HG03558 (cell line): ENCODE data around the gene COL4A2.

ENCODE experiments used
- ATAC-seq: cut with Tn5 transposase; IDR thresholded peaks from one replicate; pipeline ENCODE4 v1.9.1; 2021; ENCODE audit warnings: moderate number of reproducible peaks; ENCODE audit not compliant: unreplicated experiment; ENCODE audit errors: extremely low read depth

The COL4A2 gene

DNA sequence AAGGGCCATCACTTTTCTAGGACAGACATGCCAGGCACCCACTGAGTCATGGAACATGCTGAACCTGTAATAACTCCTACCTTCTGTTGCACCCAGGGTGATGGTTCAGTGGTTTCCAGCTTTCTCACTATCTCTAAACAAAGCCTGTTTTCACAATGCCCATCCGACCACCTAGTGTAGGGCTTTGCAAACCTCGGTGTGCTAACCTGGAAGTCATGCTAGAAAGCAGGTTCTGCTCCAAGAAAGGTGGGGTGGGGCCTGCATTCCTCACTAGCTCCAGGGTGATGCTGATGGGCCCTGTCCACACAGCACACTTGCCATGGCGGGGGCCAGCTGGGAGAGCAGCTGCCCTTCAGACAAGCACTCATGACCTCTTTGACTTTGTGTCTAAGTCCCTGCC lies 43.4 kb downstream of the COL4A2 start:
- no peak for ATAC-seq

DNA sequence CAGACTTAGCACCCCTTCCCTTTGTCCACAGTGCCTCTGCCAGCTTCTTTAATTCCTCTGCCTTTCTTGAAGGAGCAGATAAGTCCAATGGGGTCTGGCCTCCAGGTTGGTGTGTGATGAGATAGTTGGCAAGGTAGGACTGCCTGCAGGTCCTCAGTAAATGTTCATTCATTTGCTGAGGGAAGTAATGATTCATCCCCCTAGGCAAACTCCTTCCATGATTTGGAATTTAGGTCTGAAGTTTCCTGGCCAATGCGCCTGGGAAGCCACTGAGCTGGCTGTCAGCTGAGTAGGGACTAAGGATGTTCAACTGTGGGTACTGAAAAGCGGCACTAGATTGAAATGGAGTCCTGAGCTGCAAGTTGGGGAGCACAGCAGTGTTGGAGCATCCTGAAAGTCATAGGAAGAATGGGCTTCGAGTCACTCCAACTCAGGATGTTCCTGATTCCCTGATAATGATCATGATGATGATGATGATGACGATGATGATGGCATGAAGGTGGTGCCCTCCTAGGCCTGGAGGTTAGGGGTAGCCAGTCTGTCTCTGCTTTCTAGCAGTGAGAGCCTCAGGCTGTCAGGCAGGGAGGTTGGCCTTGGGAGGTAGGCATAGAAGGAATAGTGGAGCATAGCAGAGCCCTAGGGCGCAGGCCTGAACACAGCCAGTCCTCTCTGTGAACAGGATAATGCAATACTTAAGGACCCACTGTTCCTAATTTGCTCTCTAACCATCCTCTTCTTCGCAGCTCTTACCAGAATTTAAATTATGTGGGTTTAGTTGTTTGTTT lies 44.7 kb downstream of the COL4A2 start:
- no peak for ATAC-seq

DNA sequence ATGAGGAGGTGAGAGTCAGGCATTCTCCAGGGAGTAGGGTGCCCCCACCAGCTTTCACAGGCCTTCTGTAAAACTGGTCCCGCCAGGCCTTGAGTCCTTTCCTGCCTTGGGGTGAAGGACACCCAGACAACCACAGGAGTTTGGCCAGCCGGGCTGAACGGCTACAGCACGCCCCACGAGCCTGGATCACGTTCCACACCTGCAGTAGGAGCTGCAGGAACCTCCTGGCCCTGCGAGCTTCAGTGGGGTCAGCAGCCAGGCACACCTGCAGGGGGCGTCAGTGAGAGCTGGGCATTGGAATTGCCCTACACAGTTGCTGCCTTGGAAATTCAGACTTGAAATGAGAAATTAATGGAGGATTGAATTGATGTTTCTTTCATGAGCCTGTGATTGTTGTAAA lies 45.7 kb downstream of the COL4A2 start:
- ATAC-seq: no peak

DNA sequence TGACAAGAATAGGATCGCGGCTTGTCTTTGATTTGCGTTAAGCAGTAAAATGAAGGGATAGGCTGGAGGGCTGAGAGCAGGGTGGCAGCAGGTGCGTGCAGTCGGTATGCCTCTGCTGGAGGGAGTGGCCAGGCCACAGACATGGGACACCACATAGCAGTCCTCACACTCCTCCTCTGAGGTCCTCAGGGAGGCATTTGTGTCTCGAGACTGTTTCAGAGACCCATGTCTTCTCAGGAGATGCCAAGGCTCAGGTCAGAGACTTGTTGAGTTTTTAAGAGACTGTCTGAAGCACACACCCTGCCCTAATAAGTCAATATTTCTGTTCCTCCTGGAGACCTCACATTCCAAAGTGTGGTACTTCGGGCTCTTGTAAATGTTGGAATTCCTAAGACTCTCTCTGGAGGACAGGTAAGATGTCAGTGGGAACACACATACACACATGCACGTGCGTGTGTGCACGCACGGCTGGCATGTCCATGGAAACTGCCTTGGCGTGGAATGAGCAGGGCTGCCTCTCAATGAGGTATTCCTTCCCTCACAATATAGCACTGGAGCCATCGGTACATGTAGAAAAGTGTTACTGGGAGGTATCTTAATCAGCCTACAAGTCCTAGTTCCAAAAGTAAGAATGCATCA lies 46.4 kb downstream of the COL4A2 start:
- no peak for ATAC-seq

DNA sequence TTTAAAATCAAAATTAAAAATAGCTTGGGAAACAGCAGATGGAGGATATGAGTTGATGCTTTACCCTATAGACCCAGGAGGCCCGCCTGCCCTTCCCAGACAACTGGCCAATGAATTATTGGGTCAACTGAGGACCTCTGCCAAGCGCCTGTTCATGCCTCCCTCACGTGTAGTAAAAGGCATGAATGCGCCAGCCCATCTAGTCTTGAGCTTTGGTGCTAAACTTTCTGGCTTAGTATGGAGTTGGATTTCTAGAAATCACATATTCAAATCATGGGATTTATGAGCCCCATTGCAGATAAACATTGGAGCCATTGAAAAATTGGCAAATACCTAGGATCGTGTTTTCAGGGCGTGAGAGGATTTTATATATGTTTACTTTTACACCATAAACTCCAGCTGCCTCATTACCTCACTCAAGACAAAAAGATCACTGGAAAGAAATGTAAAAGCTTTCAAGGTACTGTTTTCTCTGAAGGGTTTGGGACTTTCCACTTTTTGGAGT lies 47.1 kb downstream of the COL4A2 start:
- ATAC-seq: no peak

DNA sequence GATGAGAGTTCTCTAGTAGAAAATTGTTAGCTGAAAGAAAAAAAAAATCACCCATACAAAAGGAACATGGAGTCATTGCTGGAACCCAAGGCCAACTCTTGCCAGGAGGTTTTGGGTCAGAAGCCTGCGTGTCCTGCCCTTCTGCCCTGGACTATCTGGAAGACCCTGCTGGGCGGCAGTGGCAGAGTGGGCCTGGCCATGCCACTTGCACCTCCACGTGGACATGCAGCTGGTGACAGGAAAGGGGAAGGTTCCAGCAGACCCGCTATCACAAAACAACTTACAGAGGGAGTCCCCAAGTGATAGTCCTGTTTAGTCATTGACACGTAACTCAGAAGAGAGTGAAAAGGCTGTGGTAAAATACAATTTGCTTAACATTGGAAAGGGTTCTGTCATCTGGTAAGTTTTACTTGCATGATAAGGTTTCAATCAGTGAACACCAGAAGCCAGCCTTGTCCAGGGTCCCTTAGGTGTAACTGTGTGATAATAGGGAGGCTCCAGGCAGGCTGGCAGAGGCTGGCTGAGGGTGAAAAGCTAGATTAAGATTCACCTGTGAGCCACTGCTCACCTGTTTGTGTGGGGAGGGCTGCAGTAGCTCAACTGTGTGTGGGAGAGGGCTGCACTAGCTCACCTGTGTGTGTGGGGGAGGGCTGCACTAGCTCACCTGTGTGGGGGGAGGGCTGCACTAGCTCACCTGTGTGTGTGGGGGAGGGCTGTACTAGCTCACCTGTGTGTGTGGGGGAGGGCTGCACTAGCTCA lies 47.8 kb downstream of the COL4A2 start:
- ATAC-seq: no peak

DNA sequence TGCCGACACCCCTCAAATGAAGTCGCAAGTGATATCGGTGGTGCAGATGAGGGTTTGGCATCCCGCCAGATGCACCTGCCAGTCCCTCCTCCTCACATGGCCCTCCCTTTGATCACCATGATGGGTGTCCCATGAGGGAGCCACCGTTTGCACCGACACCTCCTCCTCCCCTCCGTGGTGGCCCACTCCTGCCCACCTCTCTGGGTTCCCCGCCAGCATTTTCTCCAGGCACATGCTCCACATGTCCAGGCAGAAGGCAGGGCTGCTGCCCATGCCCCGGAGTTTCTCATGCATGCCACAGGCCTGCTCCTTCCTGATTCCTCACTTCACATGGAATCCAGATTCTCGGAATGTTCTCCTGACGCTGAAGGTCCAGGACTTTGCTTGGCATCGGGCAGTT lies 49.3 kb downstream of the COL4A2 start:
- no peak for ATAC-seq

DNA sequence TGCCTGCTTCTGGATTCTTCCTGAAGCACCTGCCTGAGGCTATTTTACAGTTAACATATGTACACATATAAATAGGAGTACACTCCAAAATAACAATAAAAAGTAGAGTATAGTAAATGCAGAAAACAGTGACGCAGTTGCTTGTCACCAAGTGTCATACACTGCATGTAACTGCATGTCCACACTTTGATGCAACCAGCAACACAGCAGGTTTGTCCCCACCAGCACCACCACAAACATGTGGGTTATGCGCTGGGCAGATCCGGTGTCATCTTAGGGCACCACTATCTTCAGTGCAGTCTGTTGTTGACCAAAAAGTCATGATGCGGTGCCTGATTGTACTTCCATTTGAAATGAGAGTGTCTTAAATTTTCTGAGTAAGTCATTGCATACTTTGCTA lies 51.3 kb downstream of the COL4A2 start:
- no peak for ATAC-seq

DNA sequence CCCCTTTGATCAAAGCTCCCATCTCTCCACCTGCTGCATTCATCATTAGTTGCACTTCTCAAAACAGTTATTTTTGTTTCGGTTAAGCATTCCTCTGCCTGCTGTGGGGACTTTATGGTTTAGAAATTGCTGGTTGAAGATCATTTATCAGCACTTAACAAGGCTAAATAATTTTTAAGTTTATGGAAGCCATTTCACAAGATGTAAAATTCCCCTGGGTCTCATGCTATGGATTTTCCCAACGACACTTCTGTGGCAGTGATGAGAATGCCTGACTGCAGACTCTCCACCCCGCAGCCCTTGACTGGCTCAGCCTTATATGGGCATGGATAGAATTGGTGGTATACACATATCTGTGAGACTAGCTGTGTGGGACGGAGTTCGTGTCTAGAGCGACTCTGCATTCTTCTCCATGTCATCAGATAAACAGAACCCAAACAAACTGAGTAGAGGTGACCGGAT lies 52.8 kb downstream of the COL4A2 start:
- ATAC-seq: no peak

DNA sequence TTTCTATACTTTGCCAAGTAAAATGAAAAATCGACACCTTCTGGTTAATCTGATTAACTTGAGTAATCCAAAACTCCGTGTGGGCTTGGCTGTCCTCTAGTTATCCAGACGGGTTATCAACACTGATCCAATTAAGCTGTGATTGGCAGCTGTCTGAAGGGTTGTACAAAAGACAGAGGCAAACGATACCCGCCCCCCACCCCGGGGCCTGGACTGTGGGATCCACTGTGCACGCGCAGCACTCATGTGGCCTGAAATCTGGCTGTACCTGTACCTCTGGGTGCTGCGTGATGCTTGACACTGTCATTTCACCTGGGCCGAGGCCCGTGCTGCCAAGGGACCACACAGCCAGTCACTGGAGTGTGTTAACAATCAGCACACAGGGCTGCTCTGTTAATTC lies 53.5 kb downstream of the COL4A2 start:
- no peak for ATAC-seq

DNA sequence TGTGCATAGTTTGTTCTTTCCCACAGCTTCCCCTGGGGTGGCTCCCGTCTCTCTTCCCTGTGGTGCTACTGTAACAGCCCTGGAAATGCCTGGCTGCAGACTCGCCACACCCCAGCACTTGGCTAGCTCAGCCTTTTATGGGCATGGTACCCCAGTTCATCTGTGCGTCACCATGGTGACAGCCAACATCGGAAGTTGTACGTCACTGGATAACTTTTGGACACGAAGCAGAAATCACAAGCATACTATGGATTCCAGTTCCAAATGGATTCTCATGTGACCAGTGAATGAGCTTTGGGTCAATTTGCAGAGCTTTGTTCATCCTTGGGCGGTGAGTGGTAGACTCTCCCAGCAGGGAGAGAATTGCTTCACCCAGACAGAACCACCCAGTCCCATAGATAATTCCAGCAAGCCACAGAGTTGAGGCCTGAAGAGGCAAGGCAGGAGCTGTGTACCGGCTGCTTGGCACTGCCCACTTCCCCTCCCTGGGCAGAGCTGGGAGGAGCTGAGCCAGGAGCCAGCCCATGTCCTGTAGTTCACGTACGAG lies 54.4 kb downstream of the COL4A2 start:
- no peak for ATAC-seq

DNA sequence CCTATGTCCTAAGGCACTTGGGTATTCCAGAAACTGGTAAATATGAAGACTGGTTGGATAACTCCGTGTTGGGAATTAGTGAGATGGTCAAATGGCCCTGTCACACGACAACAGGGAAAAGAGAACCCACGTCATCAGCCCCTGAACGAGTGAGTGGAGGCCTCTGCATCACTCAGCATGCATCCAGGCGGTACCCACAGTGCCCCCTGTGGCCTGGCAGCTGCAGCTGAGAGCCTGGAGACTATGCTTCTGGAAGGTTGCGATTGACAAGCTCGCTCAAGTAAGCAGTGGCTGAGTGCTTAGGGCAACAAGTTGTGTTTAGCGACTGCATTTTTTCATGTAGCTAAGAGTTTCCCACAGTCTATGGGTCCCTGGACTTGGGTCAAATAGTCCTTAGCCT lies 55.9 kb downstream of the COL4A2 start:
- no peak for ATAC-seq

DNA sequence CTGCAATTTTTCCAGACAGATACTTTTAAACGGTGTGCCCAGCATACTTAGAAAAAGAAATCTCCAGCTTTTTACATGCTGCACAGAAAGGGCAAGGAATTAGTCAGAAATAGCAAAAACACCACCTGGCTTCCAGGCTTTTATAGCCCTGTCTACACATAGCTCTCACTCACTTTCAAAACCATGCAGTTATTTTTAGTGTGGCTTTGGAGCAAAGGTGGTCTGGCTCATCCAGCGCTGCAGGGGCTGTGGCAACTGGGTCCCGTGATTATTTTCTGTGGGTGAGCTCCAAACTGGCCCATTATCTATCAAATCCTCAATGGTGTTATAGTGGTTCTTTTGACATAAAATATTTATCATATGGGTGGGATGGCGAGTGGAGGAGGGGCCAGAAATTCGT lies 57.0 kb downstream of the COL4A2 start:
- no peak for ATAC-seq

DNA sequence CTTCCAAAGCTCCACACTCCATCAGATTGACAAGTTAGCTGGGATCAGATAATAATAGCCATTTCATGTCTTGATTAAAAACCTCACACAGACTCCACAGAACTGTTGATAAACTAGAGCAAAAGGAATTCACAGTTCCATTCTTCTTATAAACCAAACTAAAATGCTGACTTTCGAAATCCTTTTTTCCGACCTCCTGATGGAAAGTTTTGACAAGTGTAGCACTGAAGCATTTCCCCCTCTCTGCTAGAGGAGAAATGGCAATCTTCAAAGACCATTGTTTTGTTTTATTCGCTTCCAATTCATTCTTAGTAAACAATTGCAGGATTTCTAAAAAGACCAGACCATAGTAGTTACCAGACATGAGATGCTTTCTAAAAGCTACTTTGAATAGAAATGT lies 58.8 kb downstream of the COL4A2 start:
- ATAC-seq: no peak

DNA sequence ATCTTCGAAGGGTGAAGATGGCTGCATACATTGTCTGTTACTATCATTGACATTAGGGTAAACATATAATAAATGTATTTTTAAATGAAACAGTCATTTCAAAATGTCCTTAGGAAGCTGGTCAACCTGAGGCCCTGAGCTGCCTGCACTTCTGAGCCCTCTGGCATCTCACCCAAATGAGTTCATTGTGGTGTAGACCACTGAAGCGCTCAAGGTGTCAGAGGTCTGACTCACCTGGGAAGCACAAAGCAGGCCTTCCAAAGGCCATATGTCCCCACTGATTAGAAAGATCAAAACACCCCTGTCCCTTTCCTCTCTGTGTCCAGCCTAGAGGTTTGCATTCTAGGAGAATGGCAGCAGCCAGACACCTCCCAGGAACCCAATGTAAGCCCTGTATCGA lies 59.6 kb downstream of the COL4A2 start:
- ATAC-seq: no peak

DNA sequence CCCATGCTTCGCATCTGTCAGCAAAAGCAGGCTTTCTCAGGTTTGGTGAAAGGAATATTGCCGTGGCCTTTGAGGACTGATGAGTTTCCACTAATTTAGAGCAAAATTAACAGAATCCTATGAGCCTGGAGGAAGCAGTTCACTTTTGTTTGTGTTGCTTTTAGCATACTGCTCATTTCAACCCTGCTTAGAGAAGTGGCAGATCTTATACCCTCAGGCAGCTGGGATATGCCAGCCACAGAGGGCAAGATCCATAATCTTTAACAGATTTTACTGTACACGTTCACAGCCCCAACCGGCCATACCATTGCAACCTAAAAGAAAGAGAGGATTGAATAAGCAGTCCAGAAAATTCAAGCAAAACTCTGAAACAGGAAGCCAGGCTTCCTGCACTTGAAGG lies 60.5 kb downstream of the COL4A2 start:
- ATAC-seq: no peak

DNA sequence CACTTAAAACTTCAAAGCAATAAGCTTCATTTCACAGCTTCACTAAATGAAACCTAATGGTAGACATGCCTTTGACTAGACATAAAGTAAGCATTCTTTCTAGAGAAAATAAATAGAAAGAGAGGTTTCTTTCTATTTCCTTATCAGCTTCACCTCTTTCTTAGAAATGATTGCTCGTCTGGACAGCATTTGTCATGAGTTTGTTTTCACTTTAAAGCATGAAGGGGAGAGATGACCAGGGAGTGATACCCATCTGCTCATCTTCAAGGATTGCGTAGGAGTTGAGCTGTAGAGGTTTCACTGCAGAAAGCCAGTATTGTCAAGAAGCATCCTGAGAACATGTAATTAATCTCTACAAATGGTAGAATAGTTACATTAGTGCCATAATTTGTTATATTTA lies 61.3 kb downstream of the COL4A2 start:
- ATAC-seq: no peak

DNA sequence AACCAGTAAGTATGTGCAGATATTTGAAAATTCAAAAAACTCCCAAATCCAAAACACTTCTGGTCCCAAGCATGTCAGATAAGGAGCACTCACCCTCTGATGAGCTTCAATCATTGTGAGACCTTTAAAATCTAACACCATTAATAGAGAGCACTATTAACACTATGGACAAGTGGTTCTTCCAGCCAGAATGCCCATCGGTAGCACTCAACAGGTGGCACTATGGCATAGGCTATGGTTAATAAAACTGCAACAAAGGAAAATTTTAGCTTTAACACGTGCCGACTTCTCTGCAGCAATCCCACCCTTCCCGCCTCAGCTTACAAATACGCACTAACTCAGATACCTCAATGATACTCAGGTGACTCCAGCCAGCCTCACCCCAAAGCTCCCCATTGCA lies 62.3 kb downstream of the COL4A2 start:
- ATAC-seq: no peak

DNA sequence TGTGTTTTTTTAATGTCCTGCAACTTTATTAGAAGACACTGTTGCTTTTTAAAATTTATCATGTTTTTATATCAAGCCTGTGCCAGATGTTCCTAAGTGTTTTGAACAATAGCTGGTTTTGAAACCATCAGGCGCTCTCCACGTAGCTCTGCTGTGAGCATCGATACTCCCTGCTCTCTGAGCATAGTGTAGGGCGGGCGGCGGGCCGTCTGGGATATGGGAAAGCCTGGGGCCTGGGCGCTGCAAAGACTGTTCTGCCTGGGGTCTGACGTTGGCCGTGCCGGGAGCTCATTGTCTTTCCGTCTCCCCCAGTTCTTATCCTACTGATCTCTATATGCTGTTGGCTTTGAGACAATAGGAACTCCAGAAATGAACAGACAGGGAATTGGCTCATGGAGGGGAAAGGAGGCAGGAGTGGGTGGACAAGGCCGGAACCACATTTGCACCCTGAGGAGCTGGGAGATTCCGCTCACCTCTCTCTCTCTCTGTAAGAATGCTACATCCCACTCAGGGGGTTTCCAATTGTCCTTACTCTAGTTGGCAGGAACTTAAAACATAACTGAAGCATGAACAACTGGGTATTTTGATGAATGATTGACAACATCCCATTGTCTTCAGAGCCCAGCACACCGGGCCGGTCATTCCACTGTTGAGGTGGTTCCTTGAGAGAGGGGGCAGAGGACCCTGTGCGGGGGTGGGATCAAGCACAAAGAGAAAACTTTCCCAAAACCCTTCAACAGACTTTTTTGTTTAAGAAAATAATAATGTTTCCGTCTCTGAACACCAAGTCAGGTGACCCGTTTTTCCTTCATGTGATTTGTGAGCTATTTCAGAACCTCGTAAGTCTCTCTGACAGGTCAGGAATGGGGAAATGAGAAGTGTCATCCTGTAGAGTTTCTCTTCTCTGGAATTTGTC lies 64.7 kb downstream of the COL4A2 start:
- ATAC-seq: peak; percentile 54

DNA sequence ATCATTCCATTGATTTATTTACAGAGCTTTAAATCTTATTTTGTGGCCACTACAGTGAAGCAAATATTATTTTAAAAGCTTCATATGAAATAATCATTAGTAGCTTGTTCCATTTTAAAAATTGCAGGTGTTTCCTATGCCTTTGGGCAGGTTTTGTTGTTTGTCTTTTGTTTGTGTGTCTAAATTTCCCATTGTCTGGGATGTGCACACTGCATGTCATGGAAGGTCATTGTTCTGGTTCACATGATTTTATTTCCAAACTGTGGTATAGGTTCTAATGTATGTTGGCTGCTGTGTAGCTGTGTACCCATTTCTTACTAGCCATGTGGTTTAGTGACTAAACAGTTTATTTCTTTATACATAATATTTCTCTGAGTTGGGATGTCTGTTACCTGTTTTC lies 65.6 kb downstream of the COL4A2 start:
- ATAC-seq: no peak
